A549 (cell line): ENCODE results near the gene CWC22. TPM values are rescaled to one million over a fixed set of nuclear protein-coding genes. Genes with fewer than 3 reads are reported as not detected.

Experiments used
- polyA plus RNA-seq, 4 experiments: library from polyadenylated mRNA; depleted of rRNA in 3 of 4; stranded (reverse); fragments of >200 nt; fragmentation: RNase III in 1 of 4; extraction: RNeasy Plus Mini Kit Qiagen cat#74134 plus additional on column Dnase treatment in 1 of 4; gene quantifications; 2 replicates in 3 of 4; 3 replicates in 1 of 4; pipeline ENCODE4 v1.2.3, GENCODE V29; 2011 to 2017
- small RNA-seq, 6 experiments: library from RNA; depleted of rRNA; stranded (forward); fragments of <200 nt; gene quantifications; one replicate each; pipeline ENCODE3, GENCODE V24; 2012

The CWC22 gene
- polyA plus RNA-seq, 2 of the 4 experiments (the other 2 are of a cell fraction): 7.5 to 14.8 TPM

Small RNA genes lying within 50 kb of the gene (small RNA-seq; reads per million reads assigned to genes)
- gene RF00416: 0 reads per million in 6 experiments

Other genes with a start within 250 kb of the CWC22 start
- gene ZNF385B, start 145.7 kb downstream of the CWC22 start, polyA plus RNA-seq (2011; rRNA removed): not detected in 2 replicates
- gene ZNF385B, start 145.7 kb downstream of the CWC22 start, polyA plus RNA-seq (2017; fragmentation: RNase III; extraction: RNeasy Plus Mini Kit Qiagen cat#74134 plus additional on column Dnase treatment): not detected in 3 replicates